Uterus (tissue), 4 donors: ENCODE data around the gene GABARAP. TPM values are rescaled to one million over a fixed set of nuclear protein-coding genes. Genes with fewer than 3 reads are reported as not detected.

Source experiments
- DNase-seq, 2 donors: peaks; one replicate each; pipeline ENCODE4 v3.0.0-alpha.2; 2019 to 2020
- H3K27ac ChIP-seq, 2 donors: fragments of 200-600 bp; sonication (generic); 1 replicate in 1 of 2; 2 replicates in 1 of 2; pipeline ENCODE4 v1.5.1; 2016 to 2018
- H3K27me3 ChIP-seq, 2 donors: fragments of 200-600 bp; sonication (generic); one replicate each; pipeline ENCODE4 v1.5.1; 2018 to 2019; ENCODE audit warnings: control low read depth in 1 of 2
- H3K36me3 ChIP-seq, 2 donors: fragments of 200-600 bp; sonication (generic); one replicate each; pipeline ENCODE4 v1.5.1; 2019; ENCODE audit warnings: control low read depth in 1 of 2
- H3K4me1 ChIP-seq, 2 donors: fragments of 200-600 bp; sonication (generic); one replicate each; pipeline ENCODE4 v1.5.1; 2018 to 2019; ENCODE audit warnings: control low read depth in 1 of 2
- H3K4me3 ChIP-seq, 2 donors: fragments of 200-600 bp; sonication (generic); 1 replicate in 1 of 2; 2 replicates in 1 of 2; pipeline ENCODE4 v1.5.1; 2018 to 2019; ENCODE audit warnings: mild to moderate bottlenecking in 1 of 2
- H3K9me3 ChIP-seq, 2 donors: fragments of 200-600 bp; sonication (generic); one replicate each; pipeline ENCODE4 v1.5.1; 2019; ENCODE audit warnings: control low read depth in 1 of 2
- POLR2A ChIP-seq, 2 donors: fragments of 450-650 bp; IDR thresholded peaks; one replicate each; pipeline ENCODE4 v1.6.1; 2016; ENCODE audit warnings: antibody characterized with exemption in 2 of 2, mild to moderate bottlenecking in 1 of 2, moderate library complexity in 1 of 2
- intact Hi-C: fragments of 100-400 bp; cut with DNase I; formaldehyde crosslinking; loops from one replicate; pipeline ENCODE4 v1.15.1; 2023; ENCODE audit warnings: low total_unique reads
- microRNA counts, 2 donors: library from miRNA; unstranded; fragments of <30 nt; microRNA quantifications; one replicate each; lab custom pipeline; 2016 to 2017
- microRNA-seq: library from miRNA; unstranded; fragments of <30 nt; microRNA quantifications from one replicate; pipeline ENCODE4, GENCODE V29; 2016; ENCODE audit warnings: borderline microRNAs expressed, borderline replicate concordance
- small RNA-seq: library from RNA; depleted of rRNA; stranded (forward); fragments of <200 nt; gene quantifications from one replicate; pipeline ENCODE3, GENCODE V24; 2016
- total RNA-seq, 4 donors: library from RNA; depleted of rRNA in 3 of 4; stranded (reverse); fragments of >200 nt in 3 of 4; gene quantifications; one replicate each; pipeline versions ENCODE4 v1.1.0 to v1.2.4, GENCODE V29; 2014 to 2023
- TF ChIP-seq, protein P1 (sequence below), 4 experiments: fragments of 200-600 bp in 2 of 4; fragments of 450-650 bp in 2 of 4; sonication (generic) in 2 of 4; IDR thresholded peaks; one replicate each; pipeline ENCODE4 v1.5.1; 2016 to 2019; ENCODE audit warnings: antibody characterized with exemption in 4 of 4, mild to moderate bottlenecking in 2 of 4, moderate library complexity in 1 of 4
- donor health status: DM: yes; HTN: yes; CAD: no.

GABARAP gene
- total RNA-seq, 4 donors from 2014 or later = 220 to 467 (median 366) TPM

DNA sequence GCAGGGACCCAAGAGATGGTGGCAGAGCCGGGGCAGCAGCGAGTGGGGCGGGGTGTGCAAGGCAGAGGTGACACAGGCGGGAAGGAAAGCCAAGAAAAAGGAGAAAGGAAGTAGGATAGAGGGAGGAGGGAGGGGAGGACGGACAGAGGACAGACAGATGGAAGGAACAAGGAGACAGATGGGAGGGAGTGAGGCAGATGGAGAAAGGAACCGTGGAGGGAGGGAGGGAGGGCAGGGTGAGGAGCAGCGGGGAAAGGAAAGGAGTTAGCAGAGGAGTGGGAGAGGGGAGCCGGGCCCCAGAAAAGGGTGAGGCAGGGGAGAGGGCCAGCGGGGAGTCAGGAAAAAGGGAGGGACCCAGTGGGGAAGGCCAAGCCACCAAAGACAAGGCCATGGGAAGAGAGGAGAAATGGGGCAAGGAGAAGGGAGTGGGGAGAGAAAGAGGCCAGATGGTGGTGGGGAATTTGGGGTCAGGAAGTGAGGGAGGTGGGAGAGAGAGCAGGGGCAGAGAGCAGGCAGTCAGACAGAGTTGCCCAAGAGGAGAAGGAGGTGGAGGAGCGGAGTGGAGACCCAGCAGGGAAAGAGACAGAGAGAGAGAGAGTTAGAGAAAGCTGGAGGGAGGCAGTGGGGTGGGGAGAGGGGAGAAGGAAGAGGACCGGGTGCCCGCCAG is 49.8 kb downstream of the GABARAP start:
- no peaks in the 10 kb centered on the region for H3K36me3 ChIP-seq
- DNase-seq = no peak

GRCh38 chr17:7191571-7192270 is 50.5 kb downstream of the GABARAP start:
- H3K27ac ChIP-seq = peak overlapping the region in 1 of 2 donors; percentile 33
- intact Hi-C loops = no loop called here
- peak; percentile 55 to 70 for DNase-seq

More for the DNA sequence above, 49.8 kb downstream of the GABARAP start:
- Histone ChIP-seq H3K9me3 (no peaks in the 10 kb centered on the region), H3K4me3 (no peak overlapping the region), H3K27me3 (no peaks in the 10 kb centered on the region), H3K4me1 (no peaks in the 10 kb centered on the region), H3K27ac (no peak overlapping the region)
- intact Hi-C loops = no loop called here
- TF ChIP-seq, protein P1, sequence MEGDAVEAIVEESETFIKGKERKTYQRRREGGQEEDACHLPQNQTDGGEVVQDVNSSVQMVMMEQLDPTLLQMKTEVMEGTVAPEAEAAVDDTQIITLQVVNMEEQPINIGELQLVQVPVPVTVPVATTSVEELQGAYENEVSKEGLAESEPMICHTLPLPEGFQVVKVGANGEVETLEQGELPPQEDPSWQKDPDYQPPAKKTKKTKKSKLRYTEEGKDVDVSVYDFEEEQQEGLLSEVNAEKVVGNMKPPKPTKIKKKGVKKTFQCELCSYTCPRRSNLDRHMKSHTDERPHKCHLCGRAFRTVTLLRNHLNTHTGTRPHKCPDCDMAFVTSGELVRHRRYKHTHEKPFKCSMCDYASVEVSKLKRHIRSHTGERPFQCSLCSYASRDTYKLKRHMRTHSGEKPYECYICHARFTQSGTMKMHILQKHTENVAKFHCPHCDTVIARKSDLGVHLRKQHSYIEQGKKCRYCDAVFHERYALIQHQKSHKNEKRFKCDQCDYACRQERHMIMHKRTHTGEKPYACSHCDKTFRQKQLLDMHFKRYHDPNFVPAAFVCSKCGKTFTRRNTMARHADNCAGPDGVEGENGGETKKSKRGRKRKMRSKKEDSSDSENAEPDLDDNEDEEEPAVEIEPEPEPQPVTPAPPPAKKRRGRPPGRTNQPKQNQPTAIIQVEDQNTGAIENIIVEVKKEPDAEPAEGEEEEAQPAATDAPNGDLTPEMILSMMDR (IDR thresholded peaks at IDR 0.05) = no peak
- no peak for TF ChIP-seq POLR2A (IDR thresholded peaks at IDR 0.05)

GRCh38 chr17:7191069-7191468 is 51.2 kb downstream of the GABARAP start:
- Histone ChIP-seq H3K27ac (no peak overlapping the region), H3K9me3 (no peaks in the 10 kb centered on the region), H3K4me1 (no peaks in the 10 kb centered on the region), H3K36me3 (no peaks in the 10 kb centered on the region), H3K4me3 (no peak overlapping the region), H3K27me3 (no peaks in the 10 kb centered on the region)
- intact Hi-C loops = no loop called here
- TF ChIP-seq POLR2A (IDR thresholded peaks at IDR 0.05) = no peak
- TF ChIP-seq, protein P1 (IDR thresholded peaks at IDR 0.05) = no peak
- no peak for DNase-seq

More at GRCh38 chr17:7191571-7192270, 50.5 kb downstream of the GABARAP start:
- H3K9me3 ChIP-seq = no peaks in the 10 kb centered on the region
- TF ChIP-seq, protein P1 (IDR thresholded peaks at IDR 0.05) = no peak
- no peaks in the 10 kb centered on the region for H3K36me3 ChIP-seq
- no peak overlapping the region for H3K4me3 ChIP-seq
- H3K27me3 ChIP-seq = no peaks in the 10 kb centered on the region
- H3K4me1 ChIP-seq = no peaks in the 10 kb centered on the region

GRCh38 chr17:7190276-7190917 is 51.9 kb downstream of the GABARAP start:
- Histone ChIP-seq H3K27ac (no peak overlapping the region), H3K9me3 (no peaks in the 10 kb centered on the region), H3K4me3 (no peak overlapping the region), H3K36me3 (no peaks in the 10 kb centered on the region), H3K4me1 (no peaks in the 10 kb centered on the region), H3K27me3 (no peaks in the 10 kb centered on the region)
- intact Hi-C loops = no loop called here
- TF ChIP-seq POLR2A (IDR thresholded peaks at IDR 0.05) = no peak
- TF ChIP-seq, protein P1 (IDR thresholded peaks at IDR 0.05) = no peak
- DNase-seq = peak in 1 of 2 donors; percentile 15

MicroRNAs within 50 kb of the gene (microRNA counts, 767-probe panel; counts per million panel counts)
- microRNA hsa-miR-324-3p (lab: Ali Mortazavi, UCI) (0 counts per million in 2 donors), microRNA hsa-miR-324-5p (lab: Ali Mortazavi, UCI) (3,987 to 4,236 counts per million in 2 donors)

Small RNA genes lying within 50 kb of the gene (microRNA-seq; reads per million reads assigned to microRNA genes)
- gene MIR324 = 541 reads per million, percentile 76 among the genes with 10 or more reads in this experiment

Small RNA genes lying within 50 kb of the gene (small RNA-seq; reads per million reads assigned to genes)
- gene AC120057.4 = not detected
- 0.42 reads per million for gene MIR324
- not detected for gene RF00019

Other genes starting within 250 kb of the GABARAP start
- gene ALOX12, start 246.4 kb downstream of the GABARAP start, total RNA-seq = under 1 TPM in 2 of 4 donors, not detected in 2; 0.14 to 0.34 TPM
- gene RNASEK, start 229.8 kb downstream of the GABARAP start, total RNA-seq = 100 to 1,000 TPM in 2 of 4 donors, 10 to 100 TPM in 2; 30.8 to 153 (median 101) TPM
- 10 to 100 TPM in 3 of 4 donors, 1 to 10 TPM in 1; 9.7 to 32.8 (median 22.7) TPM for gene BCL6B, start 219.4 kb downstream of the GABARAP start, total RNA-seq
- 1 to 10 TPM in 1 of 4 donors, under 1 TPM in 1, not detected in 2; 0.51 to 3.4 TPM for gene SLC16A13, start 206.4 kb downstream of the GABARAP start, total RNA-seq
- gene SLC16A11, start 198.4 kb downstream of the GABARAP start, total RNA-seq = 1 to 10 TPM in 1 of 4 donors, under 1 TPM in 3; 0.14 to 10.0 (median 0.85) TPM
- gene CLEC10A, start 162.2 kb downstream of the GABARAP start, total RNA-seq = 1 to 10 TPM in 2 of 4 donors, not detected in 2; 1.5 to 3.5 TPM
- gene ASGR2, start 127.6 kb downstream of the GABARAP start, total RNA-seq = not detected
- gene ASGR1, start 63.1 kb downstream of the GABARAP start, total RNA-seq = 1 to 10 TPM in 2 of 4 donors, under 1 TPM in 1, not detected in 1; 0.77 to 3.2 (median 1.8) TPM
- gene DLG4, start 22.6 kb downstream of the GABARAP start, total RNA-seq = 10 to 100 TPM; 22.8 to 64.0 (median 48.4) TPM
- 100 to 1,000 TPM; 167 to 800 (median 399) TPM for gene ACADVL, start 22.5 kb downstream of the GABARAP start, total RNA-seq
- 10 to 100 TPM in 3 of 4 donors, 1 to 10 TPM in 1; 5.1 to 83.2 (median 53.5) TPM for gene DVL2, start 7.9 kb downstream of the GABARAP start, total RNA-seq
- gene PHF23, start 3.0 kb downstream of the GABARAP start, total RNA-seq = 10 to 100 TPM in 3 of 4 donors, 1 to 10 TPM in 1; 9.7 to 68.1 (median 29.7) TPM
- gene CTDNEP1, start 9.3 kb upstream of the GABARAP start, total RNA-seq = 100 to 1,000 TPM in 1 of 4 donors, 10 to 100 TPM in 3; 13.8 to 115 (median 37.2) TPM
- 10 to 100 TPM; 41.9 to 65.6 (median 51.3) TPM for gene ELP5, start 9.8 kb upstream of the GABARAP start, total RNA-seq
- gene CLDN7, start 20.0 kb upstream of the GABARAP start, total RNA-seq = 10 to 100 TPM in 1 of 4 donors, under 1 TPM in 3; 0.29 to 24.4 (median 0.68) TPM
- 10 to 100 TPM in 2 of 4 donors, 1 to 10 TPM in 2; 1.8 to 25.9 (median 12.6) TPM for gene SLC2A4, start 39.3 kb upstream of the GABARAP start, total RNA-seq
- 1 to 10 TPM in 2 of 4 donors, not detected in 2; 2.4 to 4.4 TPM for gene YBX2, start 52.2 kb upstream of the GABARAP start, total RNA-seq
- 100 to 1,000 TPM in 3 of 4 donors, 10 to 100 TPM in 1; 75.3 to 219 (median 198) TPM for gene EIF5A, start 65.2 kb upstream of the GABARAP start, total RNA-seq
- gene GPS2, start 72.9 kb upstream of the GABARAP start, total RNA-seq = 10 to 100 TPM; 34.0 to 68.3 (median 43.9) TPM
- 10 to 100 TPM; 12.4 to 64.7 (median 34.1) TPM for gene NEURL4, start 86.9 kb upstream of the GABARAP start, total RNA-seq
- 10 to 100 TPM in 1 of 4 donors, 1 to 10 TPM in 2, under 1 TPM in 1; 0.29 to 11.2 (median 1.7) TPM for gene ACAP1, start 94.1 kb upstream of the GABARAP start, total RNA-seq
- gene KCTD11, start 109.7 kb upstream of the GABARAP start, total RNA-seq = 10 to 100 TPM in 1 of 4 donors, 1 to 10 TPM in 3; 2.6 to 14.7 (median 7.2) TPM
- not detected for gene TMEM95, start 112.7 kb upstream of the GABARAP start, total RNA-seq
- 1 to 10 TPM in 3 of 4 donors, under 1 TPM in 1; 0.26 to 9.2 (median 1.8) TPM for gene TNK1, start 138.6 kb upstream of the GABARAP start, total RNA-seq
- gene PLSCR3, start 152.1 kb upstream of the GABARAP start, total RNA-seq = 10 to 100 TPM in 3 of 4 donors, under 1 TPM in 1; 0.77 to 42.6 (median 17.6) TPM
- gene TMEM256, start 161.6 kb upstream of the GABARAP start, total RNA-seq = 100 to 1,000 TPM in 3 of 4 donors, 10 to 100 TPM in 1; 26.0 to 131 (median 115) TPM
- gene NLGN2, start 165.4 kb upstream of the GABARAP start, total RNA-seq = 10 to 100 TPM; 14.2 to 81.9 (median 19.7) TPM
- not detected for gene SPEM1, start 177.9 kb upstream of the GABARAP start, total RNA-seq
- gene SPEM2, start 183.2 kb upstream of the GABARAP start, total RNA-seq = not detected
- gene SPEM3, start 186.4 kb upstream of the GABARAP start, total RNA-seq = not detected
- gene TMEM102, start 193.0 kb upstream of the GABARAP start, total RNA-seq = 1 to 10 TPM in 2 of 4 donors, under 1 TPM in 1, not detected in 1; 0.29 to 2.8 (median 2.0) TPM
- gene FGF11, start 197.1 kb upstream of the GABARAP start, total RNA-seq = 10 to 100 TPM in 1 of 4 donors, 1 to 10 TPM in 2, not detected in 1; 2.8 to 17.9 (median 6.2) TPM
- 10 to 100 TPM in 2 of 4 donors, 1 to 10 TPM in 2; 3.2 to 16.9 (median 10.9) TPM for gene CHRNB1, start 202.6 kb upstream of the GABARAP start, total RNA-seq
- 100 to 1,000 TPM in 1 of 4 donors, 10 to 100 TPM in 3; 22.7 to 116 (median 39.2) TPM for gene ZBTB4, start 237.2 kb upstream of the GABARAP start, total RNA-seq
- not detected for gene SLC35G6, start 239.0 kb upstream of the GABARAP start, total RNA-seq
- gene POLR2A, start 241.9 kb upstream of the GABARAP start, total RNA-seq = 100 to 1,000 TPM in 2 of 4 donors, 10 to 100 TPM in 2; 19.7 to 167 (median 77.6) TPM